CD14-positive monocyte (primary cell): ENCODE data around the gene CSNK1E. TPM values are rescaled to one million over a fixed set of nuclear protein-coding genes. Genes with fewer than 3 reads are reported as not detected.

ENCODE experiments used
- DNase-seq, 3 donors: peaks; one replicate each; pipeline ENCODE4 v3.0.0-alpha.2; 2011 to 2022
- H2AFZ ChIP-seq: 2 replicates; pipeline ENCODE4 v1.6.0; 2012; ENCODE audit warnings: mild to moderate bottlenecking, low read depth, low read length, inconsistent platforms; ENCODE audit not compliant: insufficient read depth, poor library complexity, severe bottlenecking
- H3K27ac ChIP-seq, 2 donors: 1 replicate in 1 of 2; 2 replicates in 1 of 2; pipeline ENCODE4 v1.5.1; 2012 to 2013; ENCODE audit warnings: low read length in 2 of 2, control low read depth in 1 of 2, inconsistent platforms in 1 of 2, low read depth in 1 of 2, mild to moderate bottlenecking in 1 of 2
- H3K27me3 ChIP-seq, 2 donors: one replicate each; pipeline versions ENCODE4 v1.6.0 to v1.6.1; 2011 to 2013; ENCODE audit warnings: low read length in 2 of 2; ENCODE audit not compliant: control insufficient read depth in 2 of 2, insufficient read depth in 2 of 2
- H3K36me3 ChIP-seq, 2 donors: replicated peaks in 1 of 2; 1 replicate in 1 of 2; 2 replicates in 1 of 2; pipeline versions ENCODE4 v1.5.1 to v1.6.1; 2012 to 2013; ENCODE audit warnings: low read length in 2 of 2, control low read depth in 1 of 2, inconsistent platforms in 1 of 2, mild to moderate bottlenecking in 1 of 2; ENCODE audit not compliant: insufficient read depth in 2 of 2, control insufficient read depth in 1 of 2
- H3K4me1 ChIP-seq, 2 donors: 1 replicate in 1 of 2; 2 replicates in 1 of 2; pipeline versions ENCODE4 v1.5.1 to v1.6.1; 2012 to 2013; ENCODE audit warnings: low read length in 2 of 2, control low read depth in 1 of 2, inconsistent platforms in 1 of 2, mild to moderate bottlenecking in 1 of 2, moderate library complexity in 1 of 2; ENCODE audit not compliant: insufficient read depth in 2 of 2, control insufficient read depth in 1 of 2
- H3K4me2 ChIP-seq: replicated peaks from 2 replicates; pipeline ENCODE3; 2012; ENCODE audit warnings: low read length, moderate library complexity, mild to moderate bottlenecking; ENCODE audit not compliant: poor library complexity, severe bottlenecking; ENCODE audit errors: extremely low read depth
- H3K4me3 ChIP-seq, 3 experiments: fragments of 200-600 bp in 1 of 3; sonication (generic) in 1 of 3; replicated peaks in 1 of 3; 1 replicate in 2 of 3; 2 replicates in 1 of 3; pipeline ENCODE4 v1.5.1; 2011 to 2013; ENCODE audit warnings: low read length in 3 of 3, mild to moderate bottlenecking in 3 of 3, control low read depth in 2 of 3, low read depth in 2 of 3, inconsistent platforms in 1 of 3, moderate library complexity in 1 of 3
- H3K79me2 ChIP-seq: 2 replicates; pipeline ENCODE4 v1.6.0; 2012; ENCODE audit warnings: mild to moderate bottlenecking, control low read depth, inconsistent platforms, low read length, moderate library complexity; ENCODE audit not compliant: insufficient read depth
- H3K9ac ChIP-seq: 2 replicates; pipeline ENCODE4 v1.6.0; 2017; ENCODE audit warnings: low read length, mild to moderate bottlenecking; ENCODE audit not compliant: insufficient read depth, poor library complexity, severe bottlenecking
- H3K9me3 ChIP-seq, 2 donors: replicated peaks in 1 of 2; 1 replicate in 1 of 2; 2 replicates in 1 of 2; pipeline versions ENCODE4 v1.5.1 to v1.6.1; 2012 to 2013; ENCODE audit warnings: low read length in 2 of 2, control low read depth in 1 of 2; ENCODE audit not compliant: control insufficient read depth in 1 of 2, insufficient read depth in 1 of 2
- H4K20me1 ChIP-seq: 2 replicates; pipeline ENCODE4 v1.6.0; 2012; ENCODE audit warnings: mild to moderate bottlenecking, low read length, control low read depth, moderate library complexity; ENCODE audit not compliant: insufficient read depth
- H3K27ac Mint-ChIP-seq, 7 donors: one replicate each; pipeline ENCODE4 v1.8.0; 2020; ENCODE audit warnings: mild to moderate bottlenecking in 7 of 7, mixed read lengths in 7 of 7, moderate library complexity in 6 of 7, inconsistent platforms in 2 of 7
- H3K27me3 Mint-ChIP-seq, 3 donors: one replicate each; pipeline ENCODE4 v1.8.0; 2021 to 2022; ENCODE audit warnings: low read depth in 3 of 3, mild to moderate bottlenecking in 3 of 3, mixed read lengths in 3 of 3, moderate library complexity in 3 of 3, inconsistent platforms in 1 of 3
- H3K36me3 Mint-ChIP-seq, 2 donors: one replicate each; pipeline ENCODE4 v1.8.0; 2020; ENCODE audit warnings: mixed read lengths in 2 of 2, inconsistent platforms in 1 of 2, mild to moderate bottlenecking in 1 of 2
- H3K4me1 Mint-ChIP-seq: one replicate; pipeline ENCODE4 v1.8.0; 2020; ENCODE audit warnings: mild to moderate bottlenecking, mixed read lengths
- H3K4me3 Mint-ChIP-seq, 2 donors: one replicate each; pipeline ENCODE4 v1.8.0; 2020; ENCODE audit warnings: mild to moderate bottlenecking in 2 of 2, mixed read lengths in 2 of 2, moderate library complexity in 1 of 2
- H3K9me3 Mint-ChIP-seq, 7 donors: one replicate each; pipeline ENCODE4 v1.8.0; 2020 to 2022; ENCODE audit warnings: mixed read lengths in 7 of 7, mild to moderate bottlenecking in 6 of 7, moderate library complexity in 6 of 7, inconsistent platforms in 2 of 7
- WGBS: methylation state at CpG from one replicate; pipeline ENCODE4 v1.1.5; 2013; ENCODE audit warnings: missing lambda C conversion rate; ENCODE audit not compliant: insufficient coverage; 5-methylcytosine and 5-hydroxymethylcytosine counted together
- intact Hi-C, 2 donors: fragments of 100-400 bp; cut with micrococcal nuclease; formaldehyde crosslinking; loops; one replicate each; pipeline versions ENCODE4 v1.15.0 to v1.15.1; 2023
- polyA plus RNA-seq, 3 donors: library from polyadenylated mRNA; depleted of rRNA in 1 of 3; unstranded in 2 of 3; stranded (reverse) in 1 of 3; fragments of 300-500 nt in 2 of 3; fragments of >200 nt in 1 of 3; fragmentation: Illumina TruSeq in 2 of 3; gene quantifications; 1 replicate in 2 of 3; 2 replicates in 1 of 3; pipeline ENCODE4 v1.2.3, GENCODE V29; 2012 to 2021
- TF ChIP-seq, protein P1 (sequence below): fragments of 200-600 bp; IDR thresholded peaks from one replicate; pipeline ENCODE4 v1.8.0; 2022; ENCODE audit warnings: antibody characterized with exemption, mild to moderate bottlenecking

The CSNK1E gene
- polyA plus RNA-seq, 3 donors = 1.9 to 44.7 (median 3.1) TPM

- TF ChIP-seq, protein P1, sequence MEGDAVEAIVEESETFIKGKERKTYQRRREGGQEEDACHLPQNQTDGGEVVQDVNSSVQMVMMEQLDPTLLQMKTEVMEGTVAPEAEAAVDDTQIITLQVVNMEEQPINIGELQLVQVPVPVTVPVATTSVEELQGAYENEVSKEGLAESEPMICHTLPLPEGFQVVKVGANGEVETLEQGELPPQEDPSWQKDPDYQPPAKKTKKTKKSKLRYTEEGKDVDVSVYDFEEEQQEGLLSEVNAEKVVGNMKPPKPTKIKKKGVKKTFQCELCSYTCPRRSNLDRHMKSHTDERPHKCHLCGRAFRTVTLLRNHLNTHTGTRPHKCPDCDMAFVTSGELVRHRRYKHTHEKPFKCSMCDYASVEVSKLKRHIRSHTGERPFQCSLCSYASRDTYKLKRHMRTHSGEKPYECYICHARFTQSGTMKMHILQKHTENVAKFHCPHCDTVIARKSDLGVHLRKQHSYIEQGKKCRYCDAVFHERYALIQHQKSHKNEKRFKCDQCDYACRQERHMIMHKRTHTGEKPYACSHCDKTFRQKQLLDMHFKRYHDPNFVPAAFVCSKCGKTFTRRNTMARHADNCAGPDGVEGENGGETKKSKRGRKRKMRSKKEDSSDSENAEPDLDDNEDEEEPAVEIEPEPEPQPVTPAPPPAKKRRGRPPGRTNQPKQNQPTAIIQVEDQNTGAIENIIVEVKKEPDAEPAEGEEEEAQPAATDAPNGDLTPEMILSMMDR = no peak
- Histone ChIP-seq H4K20me1 (peaks cover 41% of the 10 kb centered on the region), H3K27me3 (no peaks in the 10 kb centered on the region), H3K36me3 (peaks cover 13 to 30% of the 10 kb centered on the region in 2 donors), H3K27ac (no peak overlapping the region), H3K79me2 (peaks cover 5% of the 10 kb centered on the region), H3K4me1 (peaks cover 0 to 6% of the 10 kb centered on the region in 2 donors), H3K4me3 (no peak overlapping the region), H2AFZ (no peak overlapping the region), H3K9ac (no peak overlapping the region), H3K9me3 (peaks cover 5 to 13% of the 10 kb centered on the region in 2 donors), H3K4me2 (no peak overlapping the region)
- intact Hi-C loops = no loop called here
- H3K4me3 Mint-ChIP-seq = no peak overlapping the region
- 98% methylated on average over 6 of the region's 7 CpGs for WGBS
- peaks cover 11% of the 10 kb centered on the region for H3K4me1 Mint-ChIP-seq
- no peak for DNase-seq
- H3K27ac Mint-ChIP-seq = no peak overlapping the region
- peaks cover 0 to 2% (median 1%) of the 10 kb centered on the region in 3 donors for H3K27me3 Mint-ChIP-seq
- peaks cover 5 to 13% (median 9%) of the 10 kb centered on the region in 7 donors for H3K9me3 Mint-ChIP-seq
- H3K36me3 Mint-ChIP-seq = peaks cover 28 to 42% of the 10 kb centered on the region in 2 donors
These were observed 65.9 kb downstream of the CSNK1E start for GRCh38 chr22:38251341-38251692.

GRCh38 chr22:38250643-38251340 is 66.4 kb downstream of the CSNK1E start:
- H3K79me2 ChIP-seq = peaks cover 5% of the 10 kb centered on the region
- H4K20me1 ChIP-seq = peaks cover 40% of the 10 kb centered on the region
- H3K4me1 Mint-ChIP-seq = peaks cover 11% of the 10 kb centered on the region
- TF ChIP-seq, protein P1 = no peak
- peaks cover 0 to 2% (median 1%) of the 10 kb centered on the region in 3 donors for H3K27me3 Mint-ChIP-seq
- intact Hi-C loops = no loop called here
- no peak overlapping the region for H2AFZ ChIP-seq
- WGBS = 50% methylated on average over 7 of the region's 13 CpGs
- peaks cover 5 to 13% (median 9%) of the 10 kb centered on the region in 7 donors for H3K9me3 Mint-ChIP-seq
- H3K27me3 ChIP-seq = no peaks in the 10 kb centered on the region
- no peak overlapping the region for H3K27ac ChIP-seq
- H3K4me3 Mint-ChIP-seq = no peak overlapping the region
- H3K36me3 ChIP-seq = peaks cover 19 to 35% of the 10 kb centered on the region in 2 donors
- no peak overlapping the region for H3K4me2 ChIP-seq
- H3K9me3 ChIP-seq = peaks cover 5 to 13% of the 10 kb centered on the region in 2 donors
- H3K4me3 ChIP-seq = no peak overlapping the region
- DNase-seq = no peak
- peak overlapping the region in 1 of 7 donors; percentile 80 for H3K27ac Mint-ChIP-seq
- H3K9ac ChIP-seq = no peak overlapping the region
- peaks cover 33 to 47% of the 10 kb centered on the region in 2 donors for H3K36me3 Mint-ChIP-seq
- peaks cover 0 to 5% of the 10 kb centered on the region in 2 donors for H3K4me1 ChIP-seq
